ENCODE data around the gene NEURL1.

DNA sequence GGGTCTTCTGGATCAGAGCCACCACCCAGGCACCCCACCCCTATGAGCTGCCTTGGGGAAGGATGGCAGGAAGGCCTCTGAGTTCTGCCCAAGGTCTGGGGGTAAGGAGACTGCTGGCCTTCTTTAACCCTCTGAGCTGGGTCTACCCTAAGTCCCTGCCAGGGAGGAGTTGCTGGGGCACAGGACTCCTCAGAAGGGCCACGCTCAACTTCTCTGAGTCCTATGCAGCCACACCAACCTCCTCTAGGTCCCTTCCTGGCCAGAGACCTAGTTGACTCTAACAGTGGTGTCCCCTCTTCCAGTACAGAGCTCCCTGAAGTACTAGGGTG, 2.6 kb upstream of the NEURL1 start:
- TF ChIP-seq, protein P1, sequence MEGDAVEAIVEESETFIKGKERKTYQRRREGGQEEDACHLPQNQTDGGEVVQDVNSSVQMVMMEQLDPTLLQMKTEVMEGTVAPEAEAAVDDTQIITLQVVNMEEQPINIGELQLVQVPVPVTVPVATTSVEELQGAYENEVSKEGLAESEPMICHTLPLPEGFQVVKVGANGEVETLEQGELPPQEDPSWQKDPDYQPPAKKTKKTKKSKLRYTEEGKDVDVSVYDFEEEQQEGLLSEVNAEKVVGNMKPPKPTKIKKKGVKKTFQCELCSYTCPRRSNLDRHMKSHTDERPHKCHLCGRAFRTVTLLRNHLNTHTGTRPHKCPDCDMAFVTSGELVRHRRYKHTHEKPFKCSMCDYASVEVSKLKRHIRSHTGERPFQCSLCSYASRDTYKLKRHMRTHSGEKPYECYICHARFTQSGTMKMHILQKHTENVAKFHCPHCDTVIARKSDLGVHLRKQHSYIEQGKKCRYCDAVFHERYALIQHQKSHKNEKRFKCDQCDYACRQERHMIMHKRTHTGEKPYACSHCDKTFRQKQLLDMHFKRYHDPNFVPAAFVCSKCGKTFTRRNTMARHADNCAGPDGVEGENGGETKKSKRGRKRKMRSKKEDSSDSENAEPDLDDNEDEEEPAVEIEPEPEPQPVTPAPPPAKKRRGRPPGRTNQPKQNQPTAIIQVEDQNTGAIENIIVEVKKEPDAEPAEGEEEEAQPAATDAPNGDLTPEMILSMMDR (conservative IDR thresholded peaks at IDR 0.05; ENCODE audit: low read depth, low read length): no peak
- TF ChIP-seq EZH2phosphoT487 (IDR thresholded peaks at IDR 0.05; ENCODE audit: borderline replicate concordance, low read length): no peak

Measured in PC-3 (cell line).